HG02588 (cell line): Measurements from ENCODE around the gene RAD54L.
"Not testable (repeated sequence)": the region's sequence is repeated elsewhere in the genome, so short reads cannot be mapped to it uniquely, and the experiment has no call there.

Experiments
- ATAC-seq: cut with Tn5 transposase; IDR thresholded peaks from one replicate; pipeline ENCODE4 v1.9.1; 2021; ENCODE audit warnings: mild to moderate bottlenecking, moderate library complexity; ENCODE audit not compliant: unreplicated experiment

The RAD54L gene

GRCh38 chr1:46317323-46317722, 69.8 kb downstream of the RAD54L start:
- ATAC-seq, result no peak

- not testable (repeated sequence) for ATAC-seq
These were observed 71.7 kb downstream of the RAD54L start for GRCh38 chr1:46319301-46319700.

- ATAC-seq, result not testable (repeated sequence)
These were observed 72.7 kb downstream of the RAD54L start for GRCh38 chr1:46319960-46320914.

- ATAC-seq, result not testable (repeated sequence)
These were observed 74.6 kb downstream of the RAD54L start for GRCh38 chr1:46322191-46322590.

GRCh38 chr1:46325285-46326076, 77.9 kb downstream of the RAD54L start:
- not testable (repeated sequence) for ATAC-seq
